PC-9 (cell line): Measurements from ENCODE around the gene TOR4A. TPM values are rescaled to one million over a fixed set of nuclear protein-coding genes. Genes with fewer than 3 reads are reported as not detected.

Experiments used
- BruUV-seq: library from RNA; stranded (reverse); fragments of 400-500 nt; replicated peaks from 2 replicates; lab custom pipeline; 2021; lab: Mats Ljungman, UMichigan
- CTCF ChIA-PET: fragments of 300-600 bp; sonication (Branson Sonifier 250); formaldehyde crosslinking; loops from one replicate; lab custom pipeline; 2022; ENCODE audit warnings: antibody characterized with exemption; lab: Charles Lee
- POLR2A ChIA-PET: fragments of 300-600 bp; sonication (Branson Sonifier 250); formaldehyde crosslinking; loops from one replicate; lab custom pipeline; 2022; ENCODE audit warnings: antibody characterized with exemption; ENCODE audit not compliant: unreplicated experiment; lab: Charles Lee
- DNase-seq, 2 experiments: peaks; one replicate each; pipeline versions ENCODE4 v3.0.0 to v3.0.0-alpha.2; 2015 to 2022; ENCODE audit warnings: mixed read lengths in 1 of 2
- H2AFZ ChIP-seq: fragments of 200-600 bp; sonication (generic); 2 replicates; pipeline ENCODE4 v1.8.1; 2017; ENCODE audit warnings: antibody characterized with exemption
- H3F3A ChIP-seq: fragments of 200-600 bp; sonication (generic); 2 replicates; pipeline ENCODE4 v1.8.1; 2017; ENCODE audit warnings: antibody characterized with exemption, mild to moderate bottlenecking, low read depth; ENCODE audit not compliant: insufficient read depth
- H3K27ac ChIP-seq: fragments of 200-600 bp; sonication (generic); 2 replicates; pipeline ENCODE4 v1.6.1; 2016; ENCODE audit warnings: mixed run types
- H3K27me3 ChIP-seq: fragments of 200-600 bp; sonication (generic); 2 replicates; pipeline ENCODE4 v1.6.1; 2016; ENCODE audit warnings: low read depth, mixed run types; ENCODE audit not compliant: insufficient read depth
- H3K36me3 ChIP-seq: fragments of 200-600 bp; sonication (generic); 2 replicates; pipeline ENCODE4 v1.6.1; 2016; ENCODE audit warnings: low read depth, mixed run types
- H3K4me1 ChIP-seq: fragments of 200-600 bp; sonication (generic); replicated peaks from 2 replicates; pipeline ENCODE4 v1.6.1; 2016; ENCODE audit warnings: mixed run types; ENCODE audit not compliant: insufficient read depth
- H3K4me2 ChIP-seq: fragments of 200-600 bp; sonication (generic); 2 replicates; pipeline ENCODE4 v1.6.1; 2017; ENCODE audit warnings: mixed run types
- H3K4me3 ChIP-seq: fragments of 200-600 bp; sonication (generic); 2 replicates; pipeline ENCODE4 v1.6.1; 2016; ENCODE audit warnings: mixed run types
- H3K79me2 ChIP-seq: fragments of 200-600 bp; sonication (generic); 2 replicates; pipeline ENCODE4 v1.6.1; 2017; ENCODE audit warnings: low read depth, mixed run types
- H3K9me2 ChIP-seq: fragments of 200-600 bp; sonication (generic); 2 replicates; pipeline ENCODE4 v1.8.1; 2017; ENCODE audit warnings: mild to moderate bottlenecking; ENCODE audit not compliant: insufficient read depth
- H3K9me3 ChIP-seq: fragments of 200-600 bp; sonication (generic); 2 replicates; pipeline ENCODE4 v1.8.1; 2016; ENCODE audit warnings: low read depth; ENCODE audit not compliant: insufficient read depth
- H4K20me1 ChIP-seq: fragments of 200-600 bp; sonication (generic); 2 replicates; pipeline ENCODE4 v1.8.1; 2017; ENCODE audit not compliant: insufficient read depth
- CTCF ChIP-seq: fragments of 200-600 bp; sonication (generic); conservative IDR thresholded peaks from 2 replicates; pipeline ENCODE4 v1.6.1; 2017; ENCODE audit warnings: mixed run types, antibody characterized with exemption, mild to moderate bottlenecking, moderate library complexity
- EZH2 ChIP-seq: fragments of 200-600 bp; sonication (generic); IDR thresholded peaks from 2 replicates; pipeline ENCODE4 v1.8.0; 2017; ENCODE audit warnings: antibody characterized with exemption, low read depth
- intact Hi-C: fragments of 100-400 bp; cut with micrococcal nuclease; formaldehyde crosslinking; loops from one replicate; pipeline ENCODE4 v1.10.0; 2022; ENCODE audit not compliant: unreplicated experiment
- total RNA-seq: library from RNA; stranded (reverse); gene quantifications from 2 replicates; pipeline ENCODE4 v1.2.3, GENCODE V29; 2021

Gene TOR4A
- total RNA-seq, 1 experiment from 2014 or later: 48.9 TPM

GRCh38 chr9:137303893-137304382 is 26.4 kb downstream of the TOR4A start:
- H3K9me3 ChIP-seq: no peaks in the 10 kb centered on the region
- no peak overlapping the region for H3K4me3 ChIP-seq
- TF ChIP-seq CTCF: no peak; the same call in 1 of the 2 replicates
- no peak for TF ChIP-seq EZH2
- peaks cover 27% of the 10 kb centered on the region; the same call in 1 of the 2 replicates for H3F3A ChIP-seq
- H3K36me3 ChIP-seq: no peaks in the 10 kb centered on the region
- no peak for DNase-seq
- H3K27ac ChIP-seq: no peak overlapping the region
- H3K27me3 ChIP-seq: no peaks in the 10 kb centered on the region
- peaks cover 20% of the 10 kb centered on the region for H3K4me1 ChIP-seq
- H3K79me2 ChIP-seq: peaks cover 21% of the 10 kb centered on the region
- ChIA-PET POLR2A (interaction anchor here (0.6 kb wide), 1 partner anchor 356 kb away, joined by 3 read pairs; no protein-coding TSS in a partner anchor), CTCF (interaction anchor here (1.5 kb wide), 1 partner anchor 9 kb away, joined by 5 read pairs; no protein-coding TSS in a partner anchor)
- BruUV-seq: no TSS peak
- intact Hi-C loops: loop anchor here (5.0 kb wide), 1 partner anchor 223 kb away; no protein-coding TSS in a partner anchor
- no peak overlapping the region for H3K4me2 ChIP-seq
- peaks cover 11% of the 10 kb centered on the region for H4K20me1 ChIP-seq
- H2AFZ ChIP-seq: no peak overlapping the region
- H3K9me2 ChIP-seq: no peaks in the 10 kb centered on the region

- ChIA-PET CTCF (interaction anchor here (0.6 kb wide), 1 partner anchor 272 kb away, joined by 4 read pairs; no protein-coding TSS in a partner anchor), POLR2A (interaction anchor here (0.6 kb wide), 2 partner anchors 356 to 1195 kb away, joined by 3 to 18 read pairs; no protein-coding TSS in a partner anchor)
- no peaks in the 10 kb centered on the region for H3K27me3 ChIP-seq
- no peak overlapping the region for H3K4me3 ChIP-seq
- DNase-seq: no peak
- BruUV-seq: no TSS peak
- H3K4me1 ChIP-seq: peaks cover 19% of the 10 kb centered on the region
- TF ChIP-seq EZH2 (no peak), CTCF (no peak; the same call in 1 of the 2 replicates)
- H3F3A ChIP-seq: peaks cover 27% of the 10 kb centered on the region; the same call in 1 of the 2 replicates
- no peak overlapping the region for H2AFZ ChIP-seq
- intact Hi-C loops: loop anchor here (5.0 kb wide), 1 partner anchor 223 kb away; no protein-coding TSS in a partner anchor
- no peaks in the 10 kb centered on the region for H3K36me3 ChIP-seq
- no peaks in the 10 kb centered on the region for H3K9me2 ChIP-seq
- peaks cover 15% of the 10 kb centered on the region for H3K79me2 ChIP-seq
- H3K27ac ChIP-seq: no peak overlapping the region
- peaks cover 7% of the 10 kb centered on the region; the same call in 1 of the 2 replicates for H4K20me1 ChIP-seq
- no peak overlapping the region for H3K4me2 ChIP-seq
- no peaks in the 10 kb centered on the region for H3K9me3 ChIP-seq
Measured at GRCh38 chr9:137304383-137305059, 27.0 kb downstream of the TOR4A start.

- Histone ChIP-seq H3K79me2 (peaks cover 8% of the 10 kb centered on the region), H3K9me2 (no peaks in the 10 kb centered on the region), H3K27me3 (no peaks in the 10 kb centered on the region), H4K20me1 (peaks cover under 1% of the 10 kb centered on the region; the same call in 1 of the 2 replicates), H3K36me3 (no peaks in the 10 kb centered on the region), H3K4me1 (peaks cover 19% of the 10 kb centered on the region), H3F3A (peaks cover 23% of the 10 kb centered on the region; the same call in 1 of the 2 replicates), H3K4me3 (no peak overlapping the region), H2AFZ (no peak overlapping the region), H3K9me3 (no peaks in the 10 kb centered on the region), H3K4me2 (no peak overlapping the region), H3K27ac (no peak overlapping the region)
- no TSS peak for BruUV-seq
- ChIA-PET CTCF (interaction anchor here (0.6 kb wide), 2 partner anchors 230 to 271 kb away, joined by 4 read pairs; no protein-coding TSS in a partner anchor), POLR2A (interaction anchor here (0.6 kb wide), 1 partner anchor 1195 kb away, joined by 18 read pairs; no protein-coding TSS in a partner anchor)
- intact Hi-C loops: no loop called here
- TF ChIP-seq CTCF (no peak), EZH2 (no peak)
- DNase-seq: peak in 1 of 2 experiments; percentile 59
Measured at GRCh38 chr9:137305060-137305797, 27.7 kb downstream of the TOR4A start.
